Measurements from ENCODE around the gene TDP1. TPM values are rescaled to one million over a fixed set of nuclear protein-coding genes. Genes with fewer than 3 reads are reported as not detected.

TDP1 gene
- total and polyA plus RNA-seq, 2 of the 13 experiments (the other 11 are each of a cell fraction or from before 2014, with no cell fraction given): 16.4 to 31.2 TPM

GRCh38 chr14:89954070-89955021 is 1.4 kb upstream of the TDP1 start, which contains the start of gene EFCAB11 (continued):
- TF ChIP-seq ZBTB8A (CRISPR knock-in tag; IDR thresholded peaks at IDR 0.05; ENCODE audit: borderline replicate concordance, low read depth): no peak
- peak; percentile 72; the same call in 1 of the 2 replicates for TF ChIP-seq ZNF605 (CRISPR knock-in tag; IDR thresholded peaks at IDR 0.05)
- TF ChIP-seq GPBP1L1 (CRISPR knock-in tag; IDR thresholded peaks at IDR 0.05): no peak
- no peak for TF ChIP-seq ZNF615 (CRISPR knock-in tag; IDR thresholded peaks at IDR 0.05; ENCODE audit: borderline replicate concordance)
- no peak for TF ChIP-seq TOE1 (CRISPR knock-in tag; IDR thresholded peaks at IDR 0.05)
- TF ChIP-seq ZNF350 (CRISPR knock-in tag; IDR thresholded peaks at IDR 0.05; ENCODE audit: borderline replicate concordance, low read depth): peak; percentile 66; the same call in 1 of the 2 replicates
- TF ChIP-seq THAP8 (CRISPR knock-in tag; IDR thresholded peaks at IDR 0.05; ENCODE audit: borderline replicate concordance): no peak
- TF ChIP-seq ZSCAN20 (CRISPR knock-in tag; IDR thresholded peaks at IDR 0.05; ENCODE audit: borderline replicate concordance): no peak
- TF ChIP-seq, protein P1, sequence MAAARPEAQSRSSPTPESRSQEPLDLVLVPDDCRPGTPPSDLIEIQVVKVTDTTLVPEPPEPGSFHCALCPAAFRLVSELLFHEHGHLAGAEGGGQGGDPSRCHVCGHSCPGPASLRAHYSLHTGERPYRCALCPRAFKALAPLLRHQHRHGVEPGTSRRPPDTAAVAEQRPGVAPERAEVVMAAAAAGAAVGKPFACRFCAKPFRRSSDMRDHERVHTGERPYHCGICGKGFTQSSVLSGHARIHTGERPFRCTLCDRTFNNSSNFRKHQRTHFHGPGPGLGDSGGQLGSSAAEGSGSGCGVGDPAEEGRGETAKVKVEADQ (CRISPR knock-in tag; IDR thresholded peaks at IDR 0.05; ENCODE audit: borderline replicate concordance): peak; percentile 68
- no peak for TF ChIP-seq GATA4 (IDR thresholded peaks at IDR 0.05; ENCODE audit: borderline replicate concordance, low read depth)
- TF ChIP-seq, protein P2, sequence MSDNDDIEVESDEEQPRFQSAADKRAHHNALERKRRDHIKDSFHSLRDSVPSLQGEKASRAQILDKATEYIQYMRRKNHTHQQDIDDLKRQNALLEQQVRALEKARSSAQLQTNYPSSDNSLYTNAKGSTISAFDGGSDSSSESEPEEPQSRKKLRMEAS (IDR thresholded peaks at IDR 0.05): peak; percentile 57
- no peak for TF ChIP-seq SNAPC5 (CRISPR knock-in tag; IDR thresholded peaks at IDR 0.05; ENCODE audit: borderline replicate concordance)
- TF ChIP-seq ZNF562 (CRISPR knock-in tag; IDR thresholded peaks at IDR 0.05; ENCODE audit: borderline replicate concordance): no peak
- peak; percentile 94 for TF ChIP-seq ZMYM4 (CRISPR knock-in tag; IDR thresholded peaks at IDR 0.05)
- peak; percentile 96 for TF ChIP-seq ZFX (CRISPR knock-in tag; IDR thresholded peaks at IDR 0.05; ENCODE audit: low read depth)
- TF ChIP-seq SNAI1 (CRISPR knock-in tag; IDR thresholded peaks at IDR 0.05; ENCODE audit: borderline replicate concordance): no peak
- TF ChIP-seq FOXA3 (CRISPR knock-in tag; IDR thresholded peaks at IDR 0.05): peak; percentile 60
- TF ChIP-seq, protein P3, sequence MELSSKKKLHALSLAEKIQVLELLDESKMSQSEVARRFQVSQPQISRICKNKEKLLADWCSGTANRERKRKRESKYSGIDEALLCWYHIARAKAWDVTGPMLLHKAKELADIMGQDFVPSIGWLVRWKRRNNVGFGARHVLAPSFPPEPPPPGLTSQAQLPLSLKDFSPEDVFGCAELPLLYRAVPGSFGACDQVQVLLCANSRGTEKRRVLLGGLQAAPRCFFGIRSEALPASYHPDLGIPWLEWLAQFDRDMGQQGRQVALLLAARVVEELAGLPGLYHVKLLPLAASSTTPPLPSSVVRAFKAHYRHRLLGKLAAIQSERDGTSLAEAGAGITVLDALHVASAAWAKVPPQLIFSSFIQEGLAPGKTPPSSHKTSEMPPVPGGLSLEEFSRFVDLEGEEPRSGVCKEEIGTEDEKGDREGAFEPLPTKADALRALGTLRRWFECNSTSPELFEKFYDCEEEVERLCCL (CRISPR knock-in tag; IDR thresholded peaks at IDR 0.05; ENCODE audit: borderline replicate concordance): no peak
- TF ChIP-seq HES4 (CRISPR knock-in tag; IDR thresholded peaks at IDR 0.05; ENCODE audit: borderline replicate concordance): no peak
- TF ChIP-seq HCFC1 (IDR thresholded peaks at IDR 0.05; ENCODE audit: low read depth, low read length): no peak
- TF ChIP-seq ZNF44 (CRISPR knock-in tag; IDR thresholded peaks at IDR 0.05): 0 out of 2 replicates have a peak, but pooled peaks have one; percentile 60
- peak; percentile 83 for TF ChIP-seq POGZ (CRISPR knock-in tag; IDR thresholded peaks at IDR 0.05)
- no peak for TF ChIP-seq ADNP (CRISPR knock-in tag; IDR thresholded peaks at IDR 0.05)

Measured in HepG2 (cell line).